ENCODE results near the gene ZNF774. TPM values are rescaled to one million over a fixed set of nuclear protein-coding genes. Genes with fewer than 3 reads are reported as not detected.

ZNF774 gene
- total RNA-seq, 4 donors from 2014 or later: 0.22 to 2.5 (median 0.33) TPM; not detected in 1

GRCh38 chr15:90318591-90318990 lies 33.5 kb upstream of the ZNF774 start:
- no peak for TF ChIP-seq CTCF (IDR thresholded peaks at IDR 0.05; ENCODE audit: low read depth)

GRCh38 chr15:90320062-90320884 lies 31.8 kb upstream of the ZNF774 start:
- no peak for TF ChIP-seq CTCF (IDR thresholded peaks at IDR 0.05; ENCODE audit: low read depth)

GRCh38 chr15:90320885-90321278 lies 31.2 kb upstream of the ZNF774 start:
- no peak for TF ChIP-seq CTCF (IDR thresholded peaks at IDR 0.05; ENCODE audit: low read depth)

GRCh38 chr15:90322538-90322937 lies 29.5 kb upstream of the ZNF774 start:
- no peak for TF ChIP-seq CTCF (IDR thresholded peaks at IDR 0.05; ENCODE audit: low read depth)

- no peak for TF ChIP-seq CTCF (IDR thresholded peaks at IDR 0.05; ENCODE audit: low read depth)
These were observed 26.4 kb upstream of the ZNF774 start for GRCh38 chr15:90325726-90326125.

GRCh38 chr15:90326441-90326840 lies 25.6 kb upstream of the ZNF774 start:
- TF ChIP-seq CTCF (IDR thresholded peaks at IDR 0.05; ENCODE audit: low read depth): no peak

GRCh38 chr15:90327311-90327710 lies 24.8 kb upstream of the ZNF774 start:
- TF ChIP-seq CTCF (IDR thresholded peaks at IDR 0.05; ENCODE audit: low read depth): no peak
